Measurements from ENCODE around the gene PLPP4.

Gene PLPP4

DNA sequence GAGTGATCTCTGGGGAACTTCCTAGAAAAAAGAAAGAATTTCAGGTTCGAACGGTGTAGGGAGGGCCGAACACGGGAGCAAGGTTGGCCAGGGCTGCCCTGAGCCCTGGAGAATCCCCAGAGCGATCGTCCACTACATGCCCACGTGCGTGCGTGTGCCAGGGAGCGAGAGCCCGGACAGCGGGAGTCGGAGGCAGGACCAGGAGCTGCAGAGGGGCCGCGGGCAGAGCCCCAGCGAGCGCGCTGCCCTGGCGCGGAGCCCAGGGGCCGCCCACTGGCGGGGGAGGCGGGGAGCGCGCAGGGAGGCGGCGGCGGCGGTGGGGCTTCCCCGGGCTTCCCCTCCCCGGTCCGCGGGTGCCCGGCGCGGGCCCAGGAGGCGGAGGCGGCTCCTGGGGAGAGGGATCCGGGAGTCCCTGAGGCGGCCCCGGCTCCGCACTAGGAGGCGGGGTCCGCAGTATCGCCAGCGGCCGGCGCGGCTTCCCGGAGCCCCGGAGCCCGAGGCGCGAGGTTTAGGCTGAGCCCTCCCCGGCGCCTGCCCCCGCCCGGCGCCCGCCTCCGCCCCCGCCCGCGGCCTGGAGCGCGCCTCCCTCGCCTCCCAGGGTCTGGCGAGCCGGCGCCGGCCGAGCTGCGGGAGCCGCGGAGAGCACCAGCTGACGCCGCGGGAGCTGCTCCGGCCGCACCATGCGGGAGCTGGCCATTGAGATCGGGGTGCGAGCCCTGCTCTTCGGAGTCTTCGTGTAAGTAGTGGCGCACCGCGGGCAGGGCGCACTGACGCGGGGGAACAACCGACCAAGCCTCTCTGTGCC is at the start of gene PLPP4:
TSS of gene PLPP4 (plus strand) at position 602 of the 805 bp plus-strand sequence. CDS start at position 681, 79 bp downstream.
- DNase-seq, result no peak

DNA sequence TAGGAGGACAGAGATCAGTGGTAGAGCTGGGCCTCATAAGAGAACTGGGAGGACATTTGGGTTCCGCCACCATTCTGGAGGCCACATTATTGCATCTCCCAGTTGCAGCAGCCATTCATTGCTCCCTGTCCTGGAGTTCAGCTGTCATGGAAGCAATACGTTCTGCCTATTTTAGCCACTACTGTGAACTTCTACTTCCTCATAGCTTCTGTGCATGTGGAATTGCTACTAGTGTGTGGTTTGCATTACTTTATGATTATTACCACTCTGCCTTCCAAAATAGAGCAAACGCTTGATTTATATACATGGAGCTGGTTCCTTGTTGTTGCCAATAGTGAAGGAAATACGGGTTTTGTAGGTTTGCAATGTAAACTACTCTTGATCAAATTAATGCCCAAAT is 47.2 kb upstream of the PLPP4 start:
- no peak for DNase-seq

DNA sequence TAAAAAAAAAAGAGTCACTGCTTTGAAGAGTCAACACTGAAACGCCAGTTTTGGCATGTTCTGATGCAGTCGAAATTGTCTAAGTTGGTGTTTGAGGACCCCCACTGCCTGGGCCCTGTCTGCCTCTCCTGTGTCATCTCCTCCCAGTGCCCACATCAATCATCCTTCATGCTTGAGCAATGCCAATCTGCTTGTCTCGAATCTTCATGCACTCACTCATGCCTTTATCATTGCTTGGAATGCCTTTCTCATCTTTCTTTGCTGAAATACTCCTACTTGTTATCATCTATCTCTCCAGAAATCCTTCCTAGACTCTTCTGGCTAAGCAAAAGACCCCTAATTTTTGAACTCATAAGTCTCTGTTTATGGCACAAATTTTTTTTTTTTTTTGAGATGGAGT is 42.1 kb upstream of the PLPP4 start:
- no peak for DNase-seq

DNA sequence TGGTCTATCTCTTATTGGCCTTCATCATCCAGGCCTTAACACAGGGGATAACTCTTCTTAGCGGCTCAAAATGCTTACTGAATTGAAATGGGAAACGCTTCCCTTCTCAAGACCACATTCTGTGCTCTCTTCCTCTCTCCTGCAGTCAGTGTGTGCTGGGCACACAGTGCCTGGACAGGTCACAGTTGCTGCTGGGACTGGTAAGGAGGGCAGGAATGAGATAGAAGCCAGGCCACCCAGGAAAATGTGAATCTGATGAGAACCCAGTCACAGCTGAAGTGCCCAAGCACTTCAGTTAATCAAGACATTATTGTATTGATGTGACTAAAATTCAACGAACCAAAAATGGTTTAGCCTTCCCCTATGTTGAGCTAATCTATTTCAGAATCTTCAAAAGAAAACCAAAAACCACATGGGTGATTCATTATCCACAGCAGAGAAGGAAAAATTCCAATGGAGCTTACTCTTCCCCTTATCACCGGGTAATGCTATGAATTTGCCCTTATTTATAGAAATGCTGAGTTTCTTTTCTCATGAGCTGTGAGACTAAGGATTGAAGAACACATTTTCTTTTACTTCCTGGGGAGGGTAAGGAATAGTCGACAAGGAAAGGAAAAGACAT is 41.2 kb upstream of the PLPP4 start:
- no peak for DNase-seq

DNA sequence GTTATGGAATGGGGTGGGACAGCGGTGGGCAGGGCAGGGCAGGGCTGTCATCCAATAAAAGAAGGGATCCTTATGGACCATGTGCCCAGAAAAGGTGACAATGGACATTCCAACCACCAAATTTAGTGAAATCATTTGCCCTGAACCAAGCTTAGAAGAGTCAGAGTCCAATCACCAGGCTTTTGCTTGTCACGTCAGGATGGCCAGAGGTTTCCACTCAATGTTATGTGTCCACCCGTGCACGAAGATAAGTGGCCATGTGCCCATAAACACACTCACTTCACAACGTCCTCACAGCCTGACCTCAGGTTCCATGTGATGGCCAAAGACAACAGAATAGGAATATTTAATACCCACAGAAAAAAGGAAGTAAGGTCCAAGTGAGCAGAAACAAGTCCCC is 36.6 kb upstream of the PLPP4 start:
- DNase-seq, result no peak

DNA sequence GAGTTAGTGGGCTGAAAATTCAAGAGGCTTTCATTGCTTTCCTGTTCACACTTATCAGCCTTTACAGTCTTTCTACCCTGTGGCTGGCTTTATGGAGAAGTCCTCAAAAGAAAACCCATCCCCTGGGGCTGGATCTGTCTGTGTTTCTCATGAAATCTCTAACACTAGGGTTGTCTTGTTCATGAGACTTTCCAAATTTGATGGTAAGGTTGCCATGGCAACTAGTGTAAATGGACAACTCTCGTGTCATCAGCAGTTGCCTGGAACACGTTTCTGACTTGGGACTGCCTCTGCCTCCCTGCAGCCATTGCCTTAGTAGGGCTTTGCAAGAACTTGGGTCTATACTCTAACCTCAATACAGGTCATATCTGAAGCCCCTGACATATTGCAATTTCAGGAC is 35.8 kb upstream of the PLPP4 start:
- DNase-seq, result no peak

DNA sequence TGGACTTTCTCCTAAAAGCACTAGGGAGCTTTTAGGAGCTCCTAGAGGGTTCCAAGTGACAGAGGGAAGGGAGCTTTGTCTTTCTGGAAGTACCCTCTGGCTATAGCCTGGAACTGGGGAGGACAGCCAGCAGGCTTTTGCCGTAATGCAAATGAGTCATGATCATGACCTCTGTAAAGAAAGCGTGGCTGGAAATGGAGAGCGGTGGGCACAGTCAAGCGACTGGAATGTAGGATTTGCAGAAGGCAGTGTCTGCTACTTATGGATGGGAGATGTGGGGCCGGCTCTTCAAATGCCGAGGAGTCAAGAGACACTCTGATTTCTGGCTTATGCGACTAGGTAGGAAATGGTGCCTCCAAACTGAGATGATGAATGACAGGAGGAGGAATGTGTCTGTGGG is 34.6 kb upstream of the PLPP4 start:
- DNase-seq, result no peak

DNA sequence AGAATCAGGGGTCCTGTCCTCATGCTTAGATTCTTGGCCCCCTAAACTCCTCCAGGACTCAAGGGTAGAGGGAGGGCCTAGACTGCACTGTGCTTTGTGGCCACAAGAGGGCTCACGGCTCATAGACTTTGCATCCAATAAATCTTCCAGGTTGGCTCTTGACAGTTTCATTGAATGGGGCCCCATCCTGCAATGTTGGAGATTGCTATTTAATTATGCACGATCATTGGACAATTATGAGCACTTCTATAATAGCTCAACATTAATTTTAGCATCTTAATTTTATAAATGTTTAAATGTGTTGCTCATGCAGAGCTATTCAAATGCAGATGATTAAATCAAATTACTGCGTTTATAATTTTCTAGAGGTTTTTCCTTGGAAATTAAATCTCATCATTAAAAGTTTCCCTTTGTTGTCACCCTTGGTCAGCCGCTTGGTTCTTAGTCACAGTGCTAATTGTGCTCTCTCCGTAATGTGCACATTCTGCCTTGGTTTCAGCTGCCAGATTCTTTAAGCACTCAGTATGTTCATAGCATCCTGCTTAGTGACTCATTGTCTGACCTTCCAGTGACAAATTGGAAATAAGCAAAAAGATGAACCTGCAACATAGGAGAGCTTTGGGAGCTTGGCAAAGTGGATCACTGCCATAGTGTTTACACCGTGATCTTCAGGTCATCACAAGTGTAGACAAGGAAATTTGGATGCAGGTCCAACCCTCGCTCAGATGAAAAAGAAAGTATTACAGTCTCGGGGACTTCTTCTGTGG is 33.4 kb upstream of the PLPP4 start:
- no peak for DNase-seq

DNA sequence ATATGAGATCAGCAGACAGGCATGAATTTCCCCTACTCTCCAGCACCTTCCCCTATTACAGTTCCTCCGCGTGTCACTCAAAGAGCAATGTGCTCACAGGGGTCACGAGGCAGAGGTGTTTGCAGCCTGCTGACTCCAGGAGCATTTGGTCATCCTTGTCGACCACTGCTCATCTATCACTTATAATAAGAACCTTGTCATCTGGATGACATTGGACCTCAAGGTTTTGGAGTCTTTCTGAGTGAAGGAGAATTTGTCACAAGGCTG is 32.9 kb upstream of the PLPP4 start:
- DNase-seq, result no peak

DNA sequence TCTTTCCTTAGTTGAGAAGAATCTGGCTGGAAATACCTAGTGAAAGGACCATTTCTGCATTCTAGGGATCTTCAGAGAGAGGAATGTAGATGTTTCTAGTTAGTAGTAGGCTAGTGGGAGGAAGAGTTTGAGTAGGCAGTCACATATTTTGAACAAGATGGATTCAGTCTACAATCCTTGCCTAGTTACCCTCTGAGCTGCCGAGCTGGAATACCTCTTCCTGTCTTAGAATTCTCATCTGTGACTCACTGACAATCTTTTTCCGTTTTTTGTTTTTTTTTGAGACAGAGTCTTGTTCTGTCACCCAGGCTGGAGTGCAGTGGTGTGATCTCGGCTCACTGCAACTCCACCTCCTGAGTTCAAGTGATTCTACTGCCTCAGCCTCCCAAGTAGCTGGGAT is 30.7 kb upstream of the PLPP4 start:
- no peak for DNase-seq

DNA sequence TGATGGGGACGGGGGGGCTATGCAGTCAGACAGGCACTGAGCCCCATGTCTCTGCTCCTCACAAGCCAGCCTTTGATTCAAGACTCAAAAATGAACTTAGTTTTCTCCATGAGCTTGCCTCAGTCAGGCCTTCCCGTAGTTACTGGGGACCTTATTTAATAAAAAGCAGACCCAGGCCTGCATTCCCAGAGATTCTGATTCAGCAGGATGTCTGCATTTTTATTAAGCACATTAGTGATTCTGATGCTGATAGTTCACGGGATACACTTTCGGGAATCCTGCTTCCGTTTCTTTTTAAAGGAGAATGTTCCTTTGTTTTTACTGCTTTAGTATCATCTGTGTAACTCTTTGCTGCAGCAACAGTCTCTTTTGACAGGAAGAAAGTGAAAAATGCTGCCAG is 28.3 kb upstream of the PLPP4 start:
- DNase-seq, result no peak

DNA sequence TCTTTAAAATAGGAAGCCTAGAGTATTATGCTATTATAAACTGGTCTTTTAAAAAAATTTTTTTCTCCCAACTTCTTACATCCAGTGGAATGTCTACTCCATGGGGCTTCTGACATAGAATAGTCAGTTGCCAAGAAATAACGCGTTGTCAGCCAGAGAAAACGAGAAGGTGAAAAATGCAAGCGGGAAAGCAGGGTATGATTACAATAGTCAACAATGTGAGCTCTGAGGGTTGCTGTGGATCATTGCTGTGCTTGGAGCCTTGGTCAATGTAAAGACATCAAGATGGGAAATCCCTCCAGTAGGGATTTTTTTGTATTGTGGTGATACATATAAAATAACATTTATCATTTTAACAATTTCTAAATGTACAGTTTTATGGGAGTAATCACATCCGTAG is 27.6 kb upstream of the PLPP4 start:
- no peak for DNase-seq

DNA sequence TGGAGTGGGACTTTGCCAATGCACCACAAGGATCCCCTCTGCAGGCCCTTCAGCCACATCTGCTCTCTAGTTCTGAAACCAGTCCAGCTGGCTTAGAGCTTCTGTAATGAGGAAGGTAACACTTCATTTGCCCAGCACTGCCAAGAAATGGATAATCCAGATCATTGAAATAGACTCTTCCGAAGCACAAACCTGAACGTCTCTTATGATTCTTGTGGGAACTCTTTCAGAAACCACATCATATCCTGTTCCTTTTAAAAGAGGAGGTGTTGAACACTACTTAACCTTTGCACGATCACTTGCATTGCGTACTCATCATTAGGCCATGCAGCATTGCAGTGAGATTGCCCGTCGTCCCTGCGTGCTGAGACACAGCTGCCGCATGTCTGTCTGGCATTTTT is 25.8 kb upstream of the PLPP4 start:
- no peak for DNase-seq

DNA sequence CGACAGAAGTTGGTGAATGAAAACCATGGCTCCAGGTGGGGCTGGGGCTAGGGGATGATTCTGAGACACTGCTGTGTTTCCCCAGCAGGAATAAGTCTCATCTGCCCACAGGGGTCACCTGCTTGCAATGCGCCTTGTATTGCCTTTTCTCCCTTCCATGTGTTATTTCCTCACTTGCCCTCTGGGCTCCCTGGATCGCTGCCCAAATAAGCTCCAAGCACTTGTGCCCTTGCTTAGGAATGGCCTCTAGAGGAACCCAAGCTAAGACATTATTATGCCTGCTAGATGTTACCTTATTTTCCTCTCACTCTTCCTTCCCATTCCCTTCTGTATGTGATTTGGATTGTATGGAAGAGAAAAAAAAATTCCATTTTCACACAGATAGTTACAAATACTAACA is 24.8 kb upstream of the PLPP4 start:
- DNase-seq, result no peak

DNA sequence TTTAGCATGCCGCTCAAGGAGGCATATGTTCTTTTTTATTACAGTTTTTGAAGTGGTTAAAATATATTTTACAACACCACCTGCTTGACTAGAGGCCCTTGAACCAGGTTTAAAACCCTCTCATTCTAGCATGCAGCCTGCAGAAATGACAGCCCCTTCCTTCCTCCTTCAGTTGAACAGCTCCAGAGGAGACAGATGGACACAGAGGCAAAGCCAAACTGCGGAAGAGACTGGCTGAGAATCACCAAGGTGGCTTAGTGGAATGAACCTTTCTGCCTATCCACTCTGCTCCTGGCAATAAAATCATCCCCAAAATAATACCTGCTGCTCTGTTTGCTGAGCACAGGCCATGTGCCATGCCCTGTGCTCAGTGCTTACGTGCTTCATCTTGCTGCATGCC is 23.9 kb upstream of the PLPP4 start:
- DNase-seq, result no peak

DNA sequence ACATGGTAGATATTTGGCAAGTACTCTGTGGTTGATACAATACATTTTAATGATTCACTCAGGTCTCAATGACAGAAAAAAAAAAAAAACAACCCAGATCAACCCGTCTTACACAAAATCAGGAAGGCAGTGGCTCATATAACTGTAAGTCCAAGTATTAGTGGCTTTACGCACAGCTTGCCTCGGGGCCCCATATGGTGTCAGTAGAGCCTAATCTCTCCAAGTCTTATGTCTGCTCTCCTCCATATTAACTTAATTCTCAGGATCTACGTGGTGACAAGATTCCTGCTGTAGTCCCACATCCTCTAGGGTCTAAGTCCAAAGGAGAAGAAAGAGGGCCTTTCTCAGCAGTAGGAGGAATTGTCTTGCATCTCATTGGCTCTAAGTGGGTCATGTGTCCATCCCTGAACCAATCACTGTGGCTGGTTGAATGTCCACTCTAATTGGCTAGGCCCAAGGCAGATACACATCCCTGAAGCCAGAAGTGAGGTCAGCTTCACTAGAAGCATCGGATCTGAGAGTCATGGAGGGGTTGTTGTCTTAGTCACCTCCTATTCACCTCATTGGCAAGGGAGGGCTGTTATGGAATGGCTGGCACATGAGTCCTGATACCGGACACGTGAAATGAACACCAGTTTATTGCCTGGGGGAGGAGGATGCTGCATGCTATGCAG is 20.5 kb upstream of the PLPP4 start:
- DNase-seq, result no peak

DNA sequence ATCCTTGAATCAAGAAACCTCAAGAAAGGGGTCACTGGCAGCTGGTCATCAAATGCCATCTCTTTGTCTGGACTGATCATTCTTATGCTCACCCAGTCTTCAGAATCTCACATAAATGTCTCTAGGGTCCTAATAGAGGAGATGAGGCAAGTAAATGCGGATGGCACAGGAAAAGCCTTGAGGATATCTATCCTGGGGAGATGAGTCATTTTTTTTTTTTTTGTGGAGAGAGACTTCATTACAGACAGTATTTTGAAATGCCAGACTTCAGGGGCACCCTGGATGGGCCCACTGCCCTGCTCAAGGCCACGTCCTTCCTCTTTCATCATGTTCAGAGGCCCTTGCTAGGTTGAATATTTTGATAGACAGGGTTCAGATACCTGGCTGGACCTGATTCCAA is 19.5 kb upstream of the PLPP4 start:
- no peak for DNase-seq

DNA sequence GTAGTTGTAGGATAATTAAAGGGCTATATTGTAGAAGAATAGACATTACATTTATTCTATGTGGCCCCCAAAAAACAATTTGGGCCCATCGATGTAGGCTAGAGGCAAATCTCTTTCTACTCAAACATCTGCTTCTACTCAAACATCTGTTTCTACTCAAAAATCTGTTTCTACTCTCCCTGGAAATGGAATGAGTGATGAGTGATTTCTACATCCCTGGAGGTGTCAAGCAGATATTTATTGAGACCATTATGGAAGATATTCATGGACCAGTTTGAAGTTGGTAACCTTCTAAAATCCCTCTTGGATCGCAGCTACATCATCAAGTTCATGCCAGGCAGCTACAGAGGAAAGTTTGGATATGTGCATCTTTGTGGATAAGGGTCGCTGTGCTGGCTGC is 5.1 kb upstream of the PLPP4 start:
- DNase-seq, result no peak

DNA sequence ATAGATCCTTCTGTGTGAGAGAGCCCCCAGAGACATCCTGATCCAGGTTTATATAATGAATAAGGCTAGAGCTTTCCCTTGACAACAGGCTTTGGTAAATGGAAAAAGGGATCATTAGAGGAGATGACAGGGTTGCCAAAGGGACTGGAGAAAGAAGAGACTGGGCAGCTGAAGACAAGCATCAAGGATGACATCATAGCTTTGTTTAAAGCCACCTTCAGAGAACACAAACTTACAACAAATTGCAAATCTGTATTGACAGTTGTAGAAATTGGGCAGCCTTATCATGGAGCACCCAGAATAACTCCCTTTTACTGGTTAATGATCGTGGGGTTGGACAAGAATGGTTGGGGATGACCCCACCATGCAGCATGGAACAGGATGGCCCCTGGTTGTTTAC is 3.7 kb upstream of the PLPP4 start:
- DNase-seq, result no peak

DNA sequence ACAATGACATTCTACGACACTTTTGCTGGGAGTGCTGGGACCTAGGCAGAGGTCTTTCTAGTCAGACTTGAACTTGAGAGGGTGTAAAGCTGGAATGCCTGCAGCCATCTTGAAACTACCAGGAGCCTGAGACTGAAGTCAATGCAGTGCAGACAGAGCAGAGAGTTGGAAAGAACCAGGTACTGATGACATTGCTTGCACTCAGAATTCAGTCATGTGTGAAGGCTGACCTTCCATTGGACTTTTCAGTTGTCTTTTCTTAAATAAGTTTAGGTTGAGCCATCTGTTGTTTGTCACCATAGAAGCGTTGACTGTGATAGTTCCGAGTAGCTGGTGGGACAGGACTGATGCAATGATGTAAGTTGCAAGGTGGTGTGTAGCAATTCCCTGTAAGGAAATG is 3.1 kb upstream of the PLPP4 start:
- no peak for DNase-seq

DNA sequence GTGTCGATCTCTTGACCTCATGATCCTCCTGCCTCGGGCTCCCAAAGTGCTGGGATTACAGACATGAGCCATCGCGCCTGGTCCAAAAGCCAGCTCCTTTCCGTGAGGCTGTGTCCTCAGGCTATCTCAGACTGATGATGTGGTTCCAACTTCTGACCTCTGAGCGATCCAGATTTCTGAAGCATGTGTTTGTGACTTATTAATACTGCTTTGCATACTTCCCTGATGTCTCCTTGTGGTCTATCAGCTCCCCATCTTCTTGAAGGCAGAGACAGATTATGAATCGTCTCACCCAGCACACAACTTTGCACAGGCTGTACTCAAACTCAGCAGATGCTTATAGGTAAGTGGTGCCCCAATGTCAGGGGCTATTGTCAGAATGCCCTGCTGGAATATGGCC is 2.0 kb upstream of the PLPP4 start:
- DNase-seq, result no peak

DNA sequence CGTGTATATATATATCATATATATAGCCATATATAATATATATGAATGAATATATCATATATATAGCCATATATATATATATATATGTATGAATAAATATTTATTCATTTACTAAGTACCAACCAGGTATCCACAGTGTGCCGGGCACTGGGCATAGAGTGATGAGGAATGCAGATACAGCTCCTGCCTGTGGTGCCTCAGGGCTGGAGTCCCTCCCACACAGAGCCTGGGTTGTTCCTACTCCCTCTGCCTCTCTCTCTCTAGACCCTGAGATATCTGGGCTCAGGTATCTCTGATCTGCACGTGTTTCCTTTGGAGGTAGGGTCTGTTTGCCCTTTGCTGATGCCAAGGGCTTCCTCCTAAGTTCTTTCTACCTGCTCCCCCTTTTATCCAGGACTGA is 1.4 kb upstream of the PLPP4 start:
- DNase-seq, result no peak

DNA sequence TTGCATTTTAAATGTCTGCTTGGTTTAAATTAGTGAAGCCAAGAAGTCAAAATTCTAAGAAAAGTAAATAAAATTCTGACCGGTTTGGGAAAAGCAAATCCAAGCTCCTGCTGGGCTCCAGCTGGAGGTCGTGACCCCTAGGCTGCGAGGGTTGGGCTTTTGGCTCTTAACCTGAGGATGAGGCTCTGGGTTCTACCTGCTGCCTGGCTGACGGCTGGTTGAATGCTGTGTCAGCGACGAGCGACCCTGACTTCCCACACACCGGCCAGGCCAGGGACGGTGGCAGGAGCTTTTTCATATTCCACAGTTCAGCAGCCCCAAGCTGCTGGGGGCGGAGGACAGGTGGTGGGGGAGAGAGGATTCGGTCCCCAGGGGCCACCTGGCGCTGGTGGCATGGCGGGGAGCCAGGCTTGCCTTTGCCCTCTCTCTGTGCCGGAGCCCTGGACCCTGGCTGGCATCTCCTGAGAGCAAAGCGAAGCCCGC is 843 bp upstream of the PLPP4 start:
- no peak for DNase-seq
